NOMO-1 treated with dmso at 0.1 percent for 144 hours (cell line): Measurements from ENCODE around the gene CDY2A.
"Not testable (repeated sequence)": the region's sequence is repeated elsewhere in the genome, so short reads cannot be mapped to it uniquely, and the experiment has no call there.

Experiments
- DNase-seq: peaks from one replicate; lab custom pipeline; 2025; ENCODE audit not compliant: unreplicated experiment; lab: John Stamatoyannopoulos, UW

Gene CDY2A

GRCh38 chrY:18025487-18025886, at the start of gene CDY2A:
TSS of gene CDY2A (plus strand) at chrY:18025787. CDS start at chrY:18026115, 328 bp downstream.
- DNase-seq: not testable (repeated sequence)

- DNase-seq: not testable (repeated sequence)
These were observed 28.0 kb upstream of the CDY2A start for GRCh38 chrY:17997586-17997985.

GRCh38 chrY:17998266-17998665, 27.3 kb upstream of the CDY2A start:
- not testable (repeated sequence) for DNase-seq

- DNase-seq: not testable (repeated sequence)
These were observed 1.7 kb upstream of the CDY2A start for GRCh38 chrY:18023897-18024296.

GRCh38 chrY:18028845-18029244, 3.3 kb downstream of the CDY2A start:
- DNase-seq: not testable (repeated sequence)

- DNase-seq: not testable (repeated sequence)
These were observed 4.6 kb downstream of the CDY2A start for GRCh38 chrY:18030178-18030577.

GRCh38 chrY:18034100-18034814, 8.7 kb downstream of the CDY2A start:
- DNase-seq: not testable (repeated sequence)

GRCh38 chrY:18034864-18035263, 9.3 kb downstream of the CDY2A start:
- DNase-seq: not testable (repeated sequence)

GRCh38 chrY:18044990-18045389, 19.4 kb downstream of the CDY2A start:
- not testable (repeated sequence) for DNase-seq

- DNase-seq: not testable (repeated sequence)
These were observed 22.8 kb downstream of the CDY2A start for GRCh38 chrY:18048149-18049040.

GRCh38 chrY:18049061-18049460, 23.5 kb downstream of the CDY2A start:
- DNase-seq: not testable (repeated sequence)

- DNase-seq: not testable (repeated sequence)
These were observed 30.9 kb downstream of the CDY2A start for GRCh38 chrY:18056473-18056872.

- DNase-seq: not testable (repeated sequence)
These were observed 47.9 kb downstream of the CDY2A start for GRCh38 chrY:18073464-18073863.
